ENCODE results near the gene SRBD1. TPM values are rescaled to one million over a fixed set of nuclear protein-coding genes. Genes with fewer than 3 reads are reported as not detected.

The SRBD1 gene
- polyA plus RNA-seq, 1 donor from 2014 or later = 5.3 TPM

DNA sequence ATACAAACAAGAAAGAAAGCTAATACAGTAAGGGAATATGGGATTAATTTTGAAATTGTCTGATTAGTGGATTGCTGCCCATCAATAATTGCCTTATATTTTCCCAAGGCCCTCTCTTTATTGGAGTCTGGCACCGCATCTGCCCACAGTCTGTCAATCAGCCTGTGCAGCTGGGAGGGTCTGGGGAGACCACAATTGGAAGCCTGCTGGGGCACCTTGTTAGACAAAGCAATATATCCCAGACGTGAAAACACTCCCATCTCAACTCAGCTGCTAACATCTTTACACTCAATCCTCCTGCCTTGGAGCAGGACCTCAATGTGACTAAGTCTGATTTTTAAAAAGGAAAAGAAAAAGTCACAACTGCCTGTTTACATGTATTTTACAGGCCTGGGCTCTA lies 258.6 kb downstream of the SRBD1 start:
- Histone ChIP-seq H3K27ac (ENCODE audit: low read length) (no peak overlapping the region), H2AFZ (ENCODE audit: low read depth, low read length) (no peak overlapping the region), H3K9ac (ENCODE audit: low read length) (no peak overlapping the region), H3K9me2 (ENCODE audit: insufficient read depth, low read length) (no peaks in the 10 kb centered on the region), H3K4me3 (ENCODE audit: low read length) (no peak overlapping the region), H3F3A (ENCODE audit: insufficient read depth, low read length, poor library complexity, severe bottlenecking) (no peaks in the 10 kb centered on the region), H4K20me1 (ENCODE audit: insufficient read depth) (no peaks in the 10 kb centered on the region), H3K79me2 (replicated peaks; ENCODE audit: insufficient read depth, low read length) (no peaks in the 10 kb centered on the region), H3K4me2 (ENCODE audit: low read length) (no peak overlapping the region), H3K27me3 (ENCODE audit: insufficient read depth, low read depth, low read length) (no peaks in the 10 kb centered on the region), H3K9me3 (ENCODE audit: low read length) (no peaks in the 10 kb centered on the region), H3K36me3 (ENCODE audit: insufficient read depth, low read length) (no peaks in the 10 kb centered on the region)
- TF ChIP-seq MXI1 (conservative IDR thresholded peaks at IDR 0.05; ENCODE audit: poor library complexity, severe bottlenecking) (no peak), SMC3 (conservative IDR thresholded peaks at IDR 0.05; ENCODE audit: poor library complexity) (no peak), CTCF (IDR thresholded peaks at IDR 0.05; ENCODE audit: poor library complexity, severe bottlenecking) (no peak), EP300 (conservative IDR thresholded peaks at IDR 0.05; ENCODE audit: poor library complexity, severe bottlenecking) (no peak), POLR2AphosphoS5 (IDR thresholded peaks at IDR 0.05) (no peak), RAD21 (conservative IDR thresholded peaks at IDR 0.05) (no peak), EZH2 (IDR thresholded peaks at IDR 0.05; ENCODE audit: borderline replicate concordance, insufficient read depth, low read length, poor library complexity, severe bottlenecking) (no peak), TAF1 (IDR thresholded peaks at IDR 0.05; ENCODE audit: low read depth) (no peak)
- TF ChIP-seq, protein P1, sequence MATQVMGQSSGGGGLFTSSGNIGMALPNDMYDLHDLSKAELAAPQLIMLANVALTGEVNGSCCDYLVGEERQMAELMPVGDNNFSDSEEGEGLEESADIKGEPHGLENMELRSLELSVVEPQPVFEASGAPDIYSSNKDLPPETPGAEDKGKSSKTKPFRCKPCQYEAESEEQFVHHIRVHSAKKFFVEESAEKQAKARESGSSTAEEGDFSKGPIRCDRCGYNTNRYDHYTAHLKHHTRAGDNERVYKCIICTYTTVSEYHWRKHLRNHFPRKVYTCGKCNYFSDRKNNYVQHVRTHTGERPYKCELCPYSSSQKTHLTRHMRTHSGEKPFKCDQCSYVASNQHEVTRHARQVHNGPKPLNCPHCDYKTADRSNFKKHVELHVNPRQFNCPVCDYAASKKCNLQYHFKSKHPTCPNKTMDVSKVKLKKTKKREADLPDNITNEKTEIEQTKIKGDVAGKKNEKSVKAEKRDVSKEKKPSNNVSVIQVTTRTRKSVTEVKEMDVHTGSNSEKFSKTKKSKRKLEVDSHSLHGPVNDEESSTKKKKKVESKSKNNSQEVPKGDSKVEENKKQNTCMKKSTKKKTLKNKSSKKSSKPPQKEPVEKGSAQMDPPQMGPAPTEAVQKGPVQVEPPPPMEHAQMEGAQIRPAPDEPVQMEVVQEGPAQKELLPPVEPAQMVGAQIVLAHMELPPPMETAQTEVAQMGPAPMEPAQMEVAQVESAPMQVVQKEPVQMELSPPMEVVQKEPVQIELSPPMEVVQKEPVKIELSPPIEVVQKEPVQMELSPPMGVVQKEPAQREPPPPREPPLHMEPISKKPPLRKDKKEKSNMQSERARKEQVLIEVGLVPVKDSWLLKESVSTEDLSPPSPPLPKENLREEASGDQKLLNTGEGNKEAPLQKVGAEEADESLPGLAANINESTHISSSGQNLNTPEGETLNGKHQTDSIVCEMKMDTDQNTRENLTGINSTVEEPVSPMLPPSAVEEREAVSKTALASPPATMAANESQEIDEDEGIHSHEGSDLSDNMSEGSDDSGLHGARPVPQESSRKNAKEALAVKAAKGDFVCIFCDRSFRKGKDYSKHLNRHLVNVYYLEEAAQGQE (IDR thresholded peaks at IDR 0.05; ENCODE audit: borderline replicate concordance) = no peak

DNA sequence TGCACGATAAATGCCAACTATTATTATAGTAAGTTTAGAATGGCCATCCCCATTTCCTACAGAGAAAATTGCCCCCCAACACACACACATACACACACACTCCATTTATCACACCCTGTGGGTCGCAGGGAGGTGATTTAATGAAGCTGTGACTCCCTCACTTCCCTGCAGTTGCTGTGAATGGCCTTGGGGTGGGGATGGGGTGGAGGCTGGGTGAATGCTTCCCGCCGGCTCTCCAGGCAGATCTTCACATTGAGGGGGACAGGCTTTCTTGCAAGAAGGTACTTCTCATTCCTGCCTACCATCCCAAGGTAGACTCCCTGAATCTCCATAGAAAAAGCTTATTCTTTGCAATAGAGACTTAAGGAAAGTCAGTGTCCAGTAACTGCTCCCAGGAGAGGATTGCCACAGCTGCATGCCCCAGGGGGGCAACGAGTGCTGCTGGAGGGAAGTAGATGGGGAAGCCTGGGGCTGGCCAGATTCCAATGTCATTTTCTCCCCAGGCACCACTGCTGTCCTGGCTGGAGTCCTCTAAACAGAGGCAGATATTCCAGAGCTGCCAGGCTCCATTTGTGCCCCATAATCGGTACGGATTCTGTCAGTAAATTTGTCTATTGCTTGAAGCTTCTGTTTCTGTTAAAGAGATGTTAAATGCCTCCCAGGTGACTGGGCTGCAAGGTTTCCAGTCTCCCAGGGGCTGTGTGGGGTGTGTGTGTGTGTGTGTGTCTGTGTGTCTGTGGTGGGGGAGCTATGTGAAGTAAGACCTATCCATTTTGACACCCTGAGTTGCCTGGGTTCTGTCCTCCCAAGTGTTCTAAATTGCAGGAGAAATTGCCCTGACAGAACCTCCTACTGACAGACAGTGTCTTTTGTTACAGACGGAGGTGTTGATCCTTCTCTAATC lies 265.5 kb downstream of the SRBD1 start:
- H3K4me3 ChIP-seq (ENCODE audit: low read length) = no peak overlapping the region
- H3K9me3 ChIP-seq (ENCODE audit: low read length) = no peaks in the 10 kb centered on the region
- TF ChIP-seq, protein P1 (IDR thresholded peaks at IDR 0.05; ENCODE audit: borderline replicate concordance) = no peak
- no peak overlapping the region for H3K9ac ChIP-seq (ENCODE audit: low read length)
- no peaks in the 10 kb centered on the region for H4K20me1 ChIP-seq (ENCODE audit: insufficient read depth)
- H2AFZ ChIP-seq (ENCODE audit: low read depth, low read length) = no peak overlapping the region
- no peak overlapping the region for H3K27ac ChIP-seq (ENCODE audit: low read length)
- no peaks in the 10 kb centered on the region for H3F3A ChIP-seq (ENCODE audit: insufficient read depth, low read length, poor library complexity, severe bottlenecking)
- H3K9me2 ChIP-seq (ENCODE audit: insufficient read depth, low read length) = no peaks in the 10 kb centered on the region
- H3K36me3 ChIP-seq (ENCODE audit: insufficient read depth, low read length) = no peaks in the 10 kb centered on the region
- no peaks in the 10 kb centered on the region for H3K27me3 ChIP-seq (ENCODE audit: insufficient read depth, low read depth, low read length)
- H3K4me2 ChIP-seq (ENCODE audit: low read length) = no peak overlapping the region
- H3K79me2 ChIP-seq (replicated peaks; ENCODE audit: insufficient read depth, low read length) = no peaks in the 10 kb centered on the region

Measured in neural cell (in vitro differentiated cells).